ENCODE data around the gene ANKDD1B. TPM values are rescaled to one million over a fixed set of nuclear protein-coding genes. Genes with fewer than 3 reads are reported as not detected.
"Not testable (repeated sequence)": the region's sequence is repeated elsewhere in the genome, so short reads cannot be mapped to it uniquely, and the experiment has no call there.

ANKDD1B gene
- 3.6 TPM for total RNA-seq

GRCh38 chr5:75611311-75612225 is at the start of gene ANKDD1B:
Gene ANKDD1B, plus strand, starts transcription at chr5:75611453. Its CDS starts 182 bp downstream, at chr5:75611635.
- DNase-seq (ENCODE audit: low spot score) = peak; percentile 46

DNA sequence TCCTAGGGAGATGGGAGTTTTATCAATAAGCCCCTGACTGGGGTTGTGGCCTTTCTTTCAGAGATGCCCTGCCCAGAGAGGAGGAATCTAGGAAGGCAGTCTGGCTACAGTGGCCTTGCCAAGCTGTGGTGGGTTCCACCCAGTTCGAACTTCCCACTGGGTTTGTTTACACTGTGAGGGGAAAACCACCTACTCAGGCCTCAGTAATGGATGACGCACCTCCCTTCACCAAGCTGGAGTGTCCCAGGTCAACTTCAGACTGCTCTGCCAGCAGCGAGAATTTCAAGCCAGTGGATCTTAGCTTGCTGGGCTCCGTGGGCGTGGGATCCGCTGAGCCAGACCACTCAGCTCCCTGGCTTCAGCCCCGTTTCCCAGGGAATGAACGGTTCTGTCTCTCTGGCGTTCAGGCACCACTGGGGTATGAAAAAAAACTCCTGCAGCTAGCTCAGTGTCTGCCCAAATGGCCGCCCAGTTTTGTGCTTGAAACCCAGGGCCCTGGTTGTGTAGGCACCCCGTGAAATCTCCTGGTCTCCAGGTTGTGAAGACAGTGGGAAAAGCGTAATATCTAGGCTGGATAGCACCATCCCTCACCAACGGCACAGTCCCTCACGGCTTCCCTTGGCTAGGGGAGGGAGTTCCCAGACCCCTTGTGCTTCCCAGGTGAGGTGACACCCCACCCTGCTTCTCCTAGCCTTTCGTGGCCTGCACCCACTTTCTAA is 45.1 kb upstream of the ANKDD1B start:
- not testable (repeated sequence) for DNase-seq (ENCODE audit: low spot score)

DNA sequence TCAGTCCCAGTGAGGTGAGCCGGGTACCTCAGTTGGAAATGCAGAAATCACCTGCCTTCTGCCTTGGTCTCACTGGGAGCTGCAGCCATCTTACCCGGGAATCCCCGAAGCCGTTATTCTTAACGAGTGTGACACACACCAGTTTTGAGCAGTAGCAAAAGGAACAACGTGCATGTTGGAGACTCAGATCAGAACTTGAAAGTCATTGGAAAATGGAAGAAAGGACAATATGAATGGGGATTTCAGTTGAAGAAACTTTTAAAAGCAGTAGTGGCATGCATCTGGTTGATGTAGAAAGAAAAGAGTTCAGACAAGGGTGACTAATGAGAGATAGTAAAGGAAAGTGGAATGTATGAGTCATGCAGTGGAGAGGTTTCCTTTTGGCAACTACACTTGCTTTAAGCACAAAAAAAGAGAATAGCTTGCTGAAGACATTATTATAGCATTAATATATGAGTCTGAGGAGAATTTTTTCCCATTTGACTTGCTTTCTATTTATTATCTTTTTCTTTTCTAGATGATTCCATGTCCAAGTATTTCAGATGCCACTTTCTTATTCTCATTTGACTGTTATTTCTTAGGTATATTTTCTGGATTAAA is 44.4 kb upstream of the ANKDD1B start:
- no peak for DNase-seq (ENCODE audit: low spot score)

DNA sequence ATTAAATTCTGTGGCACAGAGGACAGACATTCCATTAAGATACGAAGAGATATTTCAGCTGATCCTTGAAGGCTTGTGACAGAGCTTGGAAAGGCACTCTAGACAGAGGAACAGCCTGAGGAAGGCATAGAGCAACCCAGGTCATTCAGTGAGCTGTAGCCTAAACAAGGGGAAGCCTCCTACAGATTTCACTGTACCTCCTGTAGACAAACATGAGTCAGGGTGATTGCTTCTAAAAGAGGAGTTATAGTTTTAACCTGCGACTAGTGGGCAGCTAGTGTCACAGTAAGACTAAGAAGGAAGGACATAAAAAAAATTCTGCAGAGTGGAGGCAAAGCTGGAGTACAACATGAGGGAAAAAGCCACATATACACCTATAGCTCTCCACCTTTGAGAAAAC is 43.5 kb upstream of the ANKDD1B start:
- DNase-seq (ENCODE audit: low spot score) = no peak

GRCh38 chr5:75568202-75568601 is 43.1 kb upstream of the ANKDD1B start:
- DNase-seq (ENCODE audit: low spot score) = no peak

GRCh38 chr5:75571547-75571946 is 39.7 kb upstream of the ANKDD1B start:
- no peak for DNase-seq (ENCODE audit: low spot score)

DNA sequence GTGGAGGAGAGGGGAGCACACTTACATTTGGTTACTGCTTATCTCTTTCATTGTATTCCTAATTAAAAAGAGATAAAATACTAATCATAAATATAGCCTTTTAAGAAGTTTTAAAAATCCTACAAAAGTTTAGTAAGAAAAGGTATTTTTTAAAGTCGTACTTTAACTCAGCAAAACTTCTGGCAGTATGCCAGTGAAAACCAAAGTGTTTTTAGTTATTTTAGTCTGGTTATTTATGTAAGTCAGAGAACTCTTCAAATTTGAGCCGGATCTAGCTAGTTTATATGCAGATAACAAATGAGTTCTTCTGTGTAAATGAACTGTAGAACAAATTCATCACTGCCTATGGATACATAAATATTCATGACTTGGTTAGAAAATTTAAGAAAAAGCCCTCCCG is 36.5 kb upstream of the ANKDD1B start:
- DNase-seq (ENCODE audit: low spot score) = no peak

DNA sequence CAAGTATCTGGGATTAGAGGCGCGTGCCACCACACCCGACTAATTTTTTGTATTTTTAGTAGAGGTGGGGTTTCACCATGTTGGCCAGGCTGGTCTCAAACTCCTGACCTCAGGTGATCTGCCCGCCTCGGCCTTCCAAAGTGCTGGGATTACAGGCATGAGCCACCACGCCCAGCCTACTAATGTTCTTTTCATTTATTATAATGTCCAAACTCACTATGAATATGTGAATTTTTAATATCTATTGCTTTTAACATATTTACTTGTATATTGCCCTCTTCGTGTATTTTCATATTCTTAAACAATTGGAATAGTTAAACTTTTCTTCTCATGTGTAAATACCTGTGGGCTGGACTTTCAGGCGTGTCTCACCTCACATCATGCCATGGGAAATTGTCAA is 33.0 kb upstream of the ANKDD1B start:
- not testable (repeated sequence) for DNase-seq (ENCODE audit: low spot score)

DNA sequence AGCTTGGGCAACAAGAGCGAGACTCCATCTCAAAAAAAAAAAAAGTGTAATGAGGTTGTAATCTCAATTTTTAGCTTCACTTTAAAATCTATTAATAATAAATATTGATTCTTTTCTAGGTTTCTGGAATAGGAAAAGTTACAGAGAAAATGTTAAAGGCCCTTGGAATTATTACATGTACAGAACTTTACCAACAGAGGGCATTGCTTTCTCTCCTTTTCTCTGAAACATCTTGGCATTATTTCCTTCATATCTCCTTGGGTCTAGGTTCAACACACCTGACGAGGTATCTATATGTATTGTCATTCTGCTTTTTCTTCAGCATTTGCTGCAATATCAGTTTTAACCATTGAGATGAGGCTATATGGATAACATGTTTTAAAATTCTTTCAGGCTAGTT is 26.6 kb upstream of the ANKDD1B start:
- DNase-seq (ENCODE audit: low spot score) = no peak

GRCh38 chr5:75588666-75589065 is 22.6 kb upstream of the ANKDD1B start:
- no peak for DNase-seq (ENCODE audit: low spot score)

- DNase-seq (ENCODE audit: low spot score) = no peak
Observed at GRCh38 chr5:75600535-75600934, 10.7 kb upstream of the ANKDD1B start.

DNA sequence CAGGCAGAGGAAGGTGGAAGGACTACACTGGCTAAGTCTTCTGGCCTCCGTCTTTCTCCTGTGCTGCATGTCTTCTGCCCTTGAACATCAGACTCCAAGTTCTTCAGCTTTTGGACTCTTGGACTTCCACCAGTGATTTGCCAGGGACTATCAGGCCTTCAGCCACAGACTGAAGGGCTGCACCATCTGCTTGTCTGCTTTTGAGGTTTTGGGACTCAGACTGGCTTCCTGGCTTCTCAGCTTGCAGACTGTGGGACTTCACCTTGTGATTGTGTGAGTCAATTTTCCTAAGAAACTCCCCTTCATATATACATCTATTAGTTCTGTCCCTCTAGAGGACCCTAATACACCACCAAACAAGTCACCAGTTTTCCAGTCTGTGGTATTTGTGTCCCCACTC is 9.7 kb upstream of the ANKDD1B start:
- DNase-seq (ENCODE audit: low spot score) = no peak

GRCh38 chr5:75601996-75602395 is 9.3 kb upstream of the ANKDD1B start:
- no peak for DNase-seq (ENCODE audit: low spot score)

- DNase-seq (ENCODE audit: low spot score) = no peak
Observed at GRCh38 chr5:75603371-75603770, 7.9 kb upstream of the ANKDD1B start.

GRCh38 chr5:75603821-75604220 is 7.4 kb upstream of the ANKDD1B start:
- DNase-seq (ENCODE audit: low spot score) = no peak

DNA sequence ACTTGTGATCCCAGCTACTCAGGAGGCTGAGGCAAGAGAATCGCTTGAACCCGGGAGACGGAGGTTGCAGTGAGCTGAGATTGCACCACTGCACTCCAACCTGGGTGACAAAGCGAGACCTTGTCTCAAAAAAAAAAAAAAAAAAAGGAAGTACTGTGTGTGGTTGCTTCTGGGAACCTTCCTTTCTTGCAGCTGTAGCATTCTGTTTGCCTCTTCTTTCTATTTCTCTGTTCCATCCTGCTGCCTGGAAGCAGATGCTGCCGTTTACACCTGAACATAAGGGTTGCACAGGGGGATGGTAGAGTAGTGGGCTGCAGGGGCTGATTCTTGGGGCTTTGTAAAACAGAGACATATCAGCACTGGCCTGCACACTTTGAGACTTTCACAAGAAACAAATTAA is 3.9 kb upstream of the ANKDD1B start:
- not testable (repeated sequence) for DNase-seq (ENCODE audit: low spot score)

- DNase-seq (ENCODE audit: low spot score) = no peak
Observed at GRCh38 chr5:75608870-75609269, 2.4 kb upstream of the ANKDD1B start.

DNA sequence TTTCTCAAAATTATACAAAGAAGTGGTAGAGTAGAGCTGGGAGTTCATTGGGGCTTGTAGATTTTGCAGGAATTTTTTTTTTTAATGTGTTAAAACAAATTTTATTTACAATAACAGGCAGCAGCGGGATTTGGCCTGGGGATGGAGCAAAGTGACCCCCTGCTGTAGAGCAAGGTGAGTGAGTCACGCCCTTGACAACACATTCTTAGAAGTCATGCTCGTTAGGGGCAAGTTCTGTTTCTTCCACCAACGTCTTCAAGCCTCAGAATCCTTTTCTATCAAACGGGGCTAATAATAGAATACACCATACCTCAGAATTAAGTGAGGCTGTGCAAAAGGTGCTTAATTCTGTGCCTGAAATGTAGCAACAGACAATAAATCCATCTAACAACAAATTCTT is 1.1 kb upstream of the ANKDD1B start:
- DNase-seq (ENCODE audit: low spot score) = no peak

- DNase-seq (ENCODE audit: low spot score) = not testable (repeated sequence)
Observed at GRCh38 chr5:75610859-75611310, 368 bp upstream of the ANKDD1B start.

DNA sequence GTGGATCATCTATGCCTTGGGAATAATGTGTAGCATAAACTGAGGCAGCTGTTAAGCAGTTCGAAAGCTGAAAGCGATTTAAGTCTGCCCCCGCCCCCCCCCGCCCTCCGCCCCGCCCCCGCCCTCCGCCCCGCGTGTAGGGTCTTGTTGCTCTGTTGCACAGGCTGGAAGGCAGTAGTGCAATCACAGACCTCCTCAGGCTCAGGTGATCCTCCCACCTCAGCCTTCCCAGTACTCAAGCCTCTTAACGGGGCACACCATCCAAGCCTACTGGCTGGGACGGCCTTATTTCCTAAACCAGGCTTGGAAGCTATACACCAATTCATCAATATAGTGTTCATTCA is 945 bp downstream of the ANKDD1B start:
- no peak for DNase-seq (ENCODE audit: low spot score)

GRCh38 chr5:75612901-75613300 is 1.6 kb downstream of the ANKDD1B start:
- DNase-seq (ENCODE audit: low spot score) = no peak

DNA sequence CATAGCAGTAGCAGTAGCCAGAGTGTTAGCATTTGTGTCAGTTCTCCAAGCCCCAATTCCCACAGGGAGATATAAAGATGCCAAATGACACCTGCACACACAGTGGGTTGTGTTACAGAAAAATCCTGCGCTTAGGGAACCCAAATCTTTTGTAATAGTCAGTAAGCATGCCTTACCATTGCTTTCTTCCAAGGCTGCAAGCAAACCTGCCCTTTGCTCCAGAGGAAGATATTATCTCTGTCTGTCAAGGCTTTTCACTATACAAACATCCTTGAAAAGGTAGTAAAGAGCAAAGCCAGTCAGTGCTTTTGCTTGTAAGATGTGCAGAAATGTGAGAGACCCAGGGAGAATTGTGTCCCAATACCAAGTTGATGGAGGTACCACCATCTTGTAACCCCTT is 2.9 kb downstream of the ANKDD1B start:
- DNase-seq (ENCODE audit: low spot score) = no peak
